GM18502 (cell line): ENCODE results near the gene ROBO2.

Experiments used
- ATAC-seq: cut with Tn5 transposase; IDR thresholded peaks from one replicate; pipeline ENCODE4 v1.9.1; 2021; ENCODE audit warnings: mild to moderate bottlenecking; ENCODE audit not compliant: unreplicated experiment, poor library complexity

Gene ROBO2, protein sequence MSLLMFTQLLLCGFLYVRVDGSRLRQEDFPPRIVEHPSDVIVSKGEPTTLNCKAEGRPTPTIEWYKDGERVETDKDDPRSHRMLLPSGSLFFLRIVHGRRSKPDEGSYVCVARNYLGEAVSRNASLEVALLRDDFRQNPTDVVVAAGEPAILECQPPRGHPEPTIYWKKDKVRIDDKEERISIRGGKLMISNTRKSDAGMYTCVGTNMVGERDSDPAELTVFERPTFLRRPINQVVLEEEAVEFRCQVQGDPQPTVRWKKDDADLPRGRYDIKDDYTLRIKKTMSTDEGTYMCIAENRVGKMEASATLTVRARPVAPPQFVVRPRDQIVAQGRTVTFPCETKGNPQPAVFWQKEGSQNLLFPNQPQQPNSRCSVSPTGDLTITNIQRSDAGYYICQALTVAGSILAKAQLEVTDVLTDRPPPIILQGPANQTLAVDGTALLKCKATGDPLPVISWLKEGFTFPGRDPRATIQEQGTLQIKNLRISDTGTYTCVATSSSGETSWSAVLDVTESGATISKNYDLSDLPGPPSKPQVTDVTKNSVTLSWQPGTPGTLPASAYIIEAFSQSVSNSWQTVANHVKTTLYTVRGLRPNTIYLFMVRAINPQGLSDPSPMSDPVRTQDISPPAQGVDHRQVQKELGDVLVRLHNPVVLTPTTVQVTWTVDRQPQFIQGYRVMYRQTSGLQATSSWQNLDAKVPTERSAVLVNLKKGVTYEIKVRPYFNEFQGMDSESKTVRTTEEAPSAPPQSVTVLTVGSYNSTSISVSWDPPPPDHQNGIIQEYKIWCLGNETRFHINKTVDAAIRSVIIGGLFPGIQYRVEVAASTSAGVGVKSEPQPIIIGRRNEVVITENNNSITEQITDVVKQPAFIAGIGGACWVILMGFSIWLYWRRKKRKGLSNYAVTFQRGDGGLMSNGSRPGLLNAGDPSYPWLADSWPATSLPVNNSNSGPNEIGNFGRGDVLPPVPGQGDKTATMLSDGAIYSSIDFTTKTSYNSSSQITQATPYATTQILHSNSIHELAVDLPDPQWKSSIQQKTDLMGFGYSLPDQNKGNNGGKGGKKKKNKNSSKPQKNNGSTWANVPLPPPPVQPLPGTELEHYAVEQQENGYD (N-terminal part only)

GRCh38 chr3:77039606-77040171 is at the start of gene ROBO2:
ROBO2 (plus strand) TSS chr3:77040099; CDS start chr3:77040786, 687 bp downstream.
- no peak for ATAC-seq

DNA sequence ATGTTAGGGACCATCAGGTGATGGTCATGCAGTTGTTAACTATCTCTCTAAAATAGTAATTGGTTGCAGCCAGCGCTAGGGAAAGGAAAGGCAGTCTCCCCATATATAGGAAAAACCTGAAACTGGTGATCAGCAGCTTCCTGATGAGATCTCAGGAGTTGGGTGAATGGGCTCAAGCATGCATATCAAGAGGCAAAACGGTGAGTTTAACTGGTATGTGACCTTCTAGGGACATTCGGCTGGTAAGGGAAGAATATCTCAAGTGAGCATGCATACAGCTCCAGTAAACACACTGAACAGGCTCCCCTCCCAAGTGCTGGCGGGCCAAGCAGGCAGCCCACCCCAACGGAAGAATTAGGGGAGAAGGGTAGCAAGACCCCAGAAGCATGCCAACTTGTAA is 49.3 kb upstream of the ROBO2 start:
- ATAC-seq = no peak

GRCh38 chr3:76991165-76991564 is 48.7 kb upstream of the ROBO2 start:
- no peak for ATAC-seq

- ATAC-seq = no peak
Observed at GRCh38 chr3:76997733-76998132, 42.2 kb upstream of the ROBO2 start.

DNA sequence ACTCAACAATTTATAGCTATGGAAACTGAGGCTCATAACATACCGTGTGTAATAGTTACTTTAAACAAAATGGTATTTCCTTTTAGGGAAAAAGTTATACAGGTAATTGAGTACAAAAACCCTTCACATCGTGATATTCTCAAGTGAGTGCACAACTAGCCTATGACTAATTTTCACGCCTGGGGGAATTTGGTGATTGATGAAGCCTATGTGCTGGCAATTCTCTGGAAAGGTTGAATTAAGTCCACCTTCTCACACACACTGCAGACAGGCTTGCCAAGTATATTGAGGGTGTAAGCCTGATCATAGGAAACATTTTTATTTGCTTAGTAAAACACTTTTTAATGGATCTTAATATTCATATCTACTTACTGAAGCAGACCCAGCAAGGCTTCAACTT is 41.3 kb upstream of the ROBO2 start:
- ATAC-seq = no peak

DNA sequence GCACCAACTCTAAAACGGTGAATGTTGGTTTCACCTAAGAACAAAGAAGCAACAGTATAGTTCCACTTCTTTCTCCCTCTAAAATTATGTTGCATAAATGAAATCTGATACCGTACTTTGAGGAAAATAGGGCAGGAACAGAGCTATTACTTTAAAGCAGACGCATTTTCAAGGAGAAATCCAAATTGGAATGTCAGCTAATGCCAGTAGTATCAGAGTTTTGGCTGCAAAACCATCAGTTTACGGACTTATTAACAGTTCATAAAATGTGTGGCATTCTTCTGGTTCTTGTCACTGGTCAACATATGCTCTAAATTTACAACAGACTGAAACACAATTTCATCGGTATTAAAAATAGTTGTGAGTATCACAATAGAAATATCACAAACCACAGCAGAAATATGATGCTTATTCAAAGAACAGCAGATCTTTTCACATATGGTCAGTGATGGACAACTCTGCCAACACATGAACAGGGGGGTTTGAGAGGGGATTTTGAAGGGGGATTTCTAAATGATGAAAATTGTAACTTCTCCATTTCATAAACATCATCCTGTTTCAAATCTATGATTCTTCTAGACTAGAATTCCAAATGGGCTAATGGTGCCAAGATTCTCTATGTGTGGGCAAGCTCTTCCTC is 38.7 kb upstream of the ROBO2 start:
- no peak for ATAC-seq

- ATAC-seq = no peak
Observed at GRCh38 chr3:77014226-77014625, 25.7 kb upstream of the ROBO2 start.

DNA sequence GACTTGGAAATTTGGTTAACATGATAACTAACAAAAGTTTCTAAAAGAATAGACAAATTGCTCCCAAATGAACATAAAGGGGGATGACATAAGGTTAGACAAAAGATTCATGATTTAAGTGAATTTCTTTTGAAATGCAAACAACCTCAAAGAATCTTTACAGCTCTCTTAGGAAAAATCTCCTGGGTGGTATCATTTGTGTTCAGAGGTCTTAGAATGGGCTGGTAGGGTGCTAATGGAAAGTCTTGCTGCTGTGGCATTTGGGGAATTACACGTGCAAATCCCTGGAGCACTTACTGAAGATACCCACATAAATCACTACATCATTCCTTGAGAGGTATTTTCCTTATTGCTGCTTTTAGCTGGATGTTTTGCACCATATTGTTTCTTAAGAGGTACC is 14.4 kb upstream of the ROBO2 start:
- no peak for ATAC-seq

DNA sequence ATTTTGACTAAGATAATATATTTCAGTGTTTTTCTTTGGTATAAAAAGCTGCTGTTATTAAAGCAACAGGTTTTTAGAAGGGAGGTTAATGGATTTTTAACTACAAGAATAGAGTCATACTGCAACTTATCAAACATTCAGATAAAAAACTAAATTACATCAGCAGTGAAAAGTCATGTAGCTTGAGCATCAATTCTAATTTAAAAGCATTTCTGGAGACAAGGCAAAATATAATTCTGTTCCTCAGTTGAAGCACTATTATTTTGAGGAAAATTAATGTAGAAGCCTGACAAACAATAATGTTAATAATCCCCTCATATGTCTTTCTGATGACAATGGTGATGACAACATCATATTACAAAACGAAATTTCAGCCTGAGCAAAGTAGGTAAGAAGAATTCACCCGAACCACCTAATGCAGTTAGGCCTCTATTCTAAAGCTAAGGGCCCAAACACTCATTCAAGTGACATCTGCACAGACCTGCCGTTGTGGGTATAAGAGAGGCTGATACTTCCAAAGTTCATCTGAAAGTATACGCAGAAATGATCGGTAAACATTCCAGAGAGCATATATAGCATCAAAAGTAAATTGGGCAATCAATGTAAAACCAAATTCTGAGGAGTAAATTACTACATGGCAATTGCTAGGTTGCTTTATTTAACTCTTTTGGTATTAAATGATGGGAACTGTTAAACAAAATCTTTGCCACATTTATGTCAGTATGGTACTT is 12.8 kb upstream of the ROBO2 start:
- no peak for ATAC-seq

DNA sequence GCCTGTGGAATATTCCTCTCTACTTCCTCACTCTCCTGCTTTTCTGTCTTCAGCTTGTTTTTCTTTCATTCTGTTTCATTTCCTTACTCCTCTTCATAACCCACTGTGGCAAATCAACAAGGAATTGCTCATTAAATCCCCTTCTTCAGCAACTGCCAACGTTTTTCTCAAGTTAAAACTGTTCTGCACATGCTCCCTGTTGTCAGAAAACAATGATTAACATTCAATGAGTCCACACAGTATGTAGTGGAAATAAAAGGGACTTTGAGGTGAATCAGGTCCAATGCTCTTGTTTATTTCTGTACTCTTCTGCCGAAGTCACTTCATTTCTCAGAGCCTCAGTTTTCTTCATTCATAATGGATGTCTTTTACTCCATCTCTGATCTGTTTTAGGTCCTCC is 11.9 kb upstream of the ROBO2 start:
- no peak for ATAC-seq

- ATAC-seq = peak; percentile 61
Observed at GRCh38 chr3:77038468-77038929, 1.4 kb upstream of the ROBO2 start.

DNA sequence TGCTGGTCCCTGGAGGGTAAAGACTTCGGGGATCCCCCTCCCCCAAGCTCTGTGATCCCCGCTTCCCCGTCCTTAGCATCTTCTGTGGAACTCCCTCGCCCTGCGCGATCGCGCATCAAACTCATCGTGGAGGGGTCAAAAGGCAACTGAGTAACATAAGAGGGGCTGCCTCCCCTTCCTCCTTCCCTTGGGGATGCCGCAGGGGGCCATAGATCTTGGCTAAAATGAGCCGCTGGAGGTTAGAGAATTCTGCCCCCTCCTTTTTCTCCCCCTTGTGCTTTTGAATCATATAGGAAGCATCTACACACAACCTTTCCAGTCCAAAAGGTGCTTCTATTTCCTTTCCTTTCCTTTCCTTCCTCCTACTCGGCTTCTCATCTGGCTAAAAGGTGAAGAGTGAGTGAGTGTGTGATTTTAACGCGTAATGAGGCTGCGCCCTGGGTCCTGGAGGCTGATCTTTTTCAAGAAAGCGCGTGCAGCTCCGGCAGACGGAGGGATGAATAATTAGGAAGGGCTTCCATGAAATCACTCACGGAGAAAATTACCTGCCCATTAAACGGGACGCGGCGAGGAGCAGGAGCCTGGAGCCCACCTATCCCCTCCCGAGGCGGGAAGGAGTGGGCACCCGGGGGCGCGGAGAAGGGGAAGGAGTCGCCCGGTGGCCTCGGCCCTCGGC is 831 bp upstream of the ROBO2 start:
- ATAC-seq = no peak

- ATAC-seq = no peak
Observed at GRCh38 chr3:77040216-77040615, 317 bp downstream of the ROBO2 start.

DNA sequence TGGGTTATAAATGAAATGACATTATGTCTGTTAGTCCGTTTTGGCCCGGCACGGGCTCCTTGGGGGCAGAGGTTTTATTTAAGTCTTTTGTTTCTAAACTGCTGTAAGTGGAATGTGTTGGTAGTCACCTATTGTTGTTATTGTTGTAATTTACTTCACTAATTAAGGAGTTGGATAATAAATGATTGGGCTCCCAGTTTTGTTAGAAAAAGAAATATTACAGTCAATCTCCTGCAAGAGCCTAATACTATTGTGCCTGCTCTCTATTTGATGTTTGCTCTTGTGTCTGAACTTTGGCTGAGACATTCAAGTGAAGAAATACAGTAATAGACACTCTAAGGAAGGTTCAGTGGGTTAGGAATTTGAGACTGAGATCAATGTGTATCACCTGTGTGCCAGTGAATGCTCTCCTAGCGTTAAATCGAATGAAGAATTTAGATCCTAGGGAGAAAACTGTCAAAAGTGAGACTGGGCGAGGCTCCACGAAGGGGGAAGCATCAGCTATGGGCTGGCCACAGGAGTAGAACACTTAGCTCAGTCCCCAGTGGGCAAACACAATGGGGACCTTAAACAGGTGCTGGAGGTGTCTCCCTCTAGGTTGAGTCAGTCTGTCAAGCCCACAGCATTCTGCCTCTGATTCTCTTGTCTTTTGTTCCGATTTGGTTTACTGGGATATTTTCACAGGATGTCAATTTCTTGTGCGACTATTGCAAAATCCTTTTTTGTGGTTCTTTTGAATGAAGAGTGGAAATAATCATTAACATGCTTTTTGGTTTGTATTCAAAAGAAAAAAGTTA is 1.2 kb downstream of the ROBO2 start:
- no peak for ATAC-seq

DNA sequence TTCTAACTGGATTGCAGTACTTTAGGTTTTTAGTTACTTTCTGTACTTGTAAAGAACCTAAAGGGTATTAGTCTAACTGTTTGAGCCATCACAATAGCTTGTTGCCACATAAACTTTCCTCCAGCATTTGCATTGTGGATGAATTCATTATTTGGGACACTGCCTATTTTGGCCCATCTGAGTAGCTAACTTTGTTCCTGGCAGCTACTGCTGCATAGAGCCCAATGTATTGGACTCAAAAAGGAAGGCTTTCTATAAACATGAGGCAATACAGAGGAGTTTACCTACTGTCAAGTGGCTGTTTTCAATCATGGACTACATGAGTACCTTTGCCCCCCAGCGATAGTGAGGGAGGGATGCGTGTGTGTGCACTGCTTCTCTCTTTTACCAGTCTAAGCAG is 1.9 kb downstream of the ROBO2 start:
- no peak for ATAC-seq

DNA sequence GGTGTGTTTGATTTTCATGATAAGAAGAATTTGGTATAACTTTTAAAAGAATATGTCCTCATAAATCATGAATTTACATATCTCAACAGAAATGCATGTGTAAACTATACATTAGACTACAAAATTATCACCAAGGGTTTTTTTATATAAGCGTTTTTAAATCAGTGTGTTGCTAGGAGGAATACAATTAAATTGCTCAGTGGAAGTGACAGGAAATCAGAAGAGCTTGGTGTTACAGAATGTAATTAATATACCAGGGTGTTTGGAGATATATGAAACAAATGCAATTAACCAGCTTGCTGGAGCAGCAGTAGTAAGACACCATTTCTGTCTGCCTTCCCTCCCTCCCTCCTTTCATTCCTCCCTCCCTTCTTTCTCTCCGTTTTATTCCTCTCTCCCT is 2.4 kb downstream of the ROBO2 start:
- no peak for ATAC-seq

GRCh38 chr3:77042882-77043281 is 3.0 kb downstream of the ROBO2 start:
- ATAC-seq = no peak

GRCh38 chr3:77045686-77046085 is 5.8 kb downstream of the ROBO2 start:
- ATAC-seq = no peak
